GM10248 (cell line): ENCODE results near the gene BTBD2.

Experiments
- CTCF ChIA-PET: fragments of 300-600 bp; sonication (Branson Sonifier 250); formaldehyde crosslinking; extraction: SDS; loops from one replicate; lab custom pipeline; 2021; ENCODE audit warnings: antibody characterized with exemption; lab: Yijun Ruan, JAX
- POLR2A ChIA-PET: fragments of 350-650 bp; sonication (Branson Sonifier 250); formaldehyde crosslinking; extraction: SDS; loops from one replicate; lab custom pipeline; 2020; ENCODE audit warnings: antibody characterized with exemption; lab: Yijun Ruan, JAX
- DNase-seq: peaks from one replicate; pipeline ENCODE4 v3.0.0; 2012; ENCODE audit errors: extremely low spot score
- TF ChIP-seq, protein P1 (sequence below): IDR thresholded peaks from 2 replicates; pipeline ENCODE4 v1.5.1; 2012; ENCODE audit warnings: mild to moderate bottlenecking, low read depth; ENCODE audit errors: extremely low read depth, missing control alignments, control extremely low read depth

BTBD2 gene

DNA sequence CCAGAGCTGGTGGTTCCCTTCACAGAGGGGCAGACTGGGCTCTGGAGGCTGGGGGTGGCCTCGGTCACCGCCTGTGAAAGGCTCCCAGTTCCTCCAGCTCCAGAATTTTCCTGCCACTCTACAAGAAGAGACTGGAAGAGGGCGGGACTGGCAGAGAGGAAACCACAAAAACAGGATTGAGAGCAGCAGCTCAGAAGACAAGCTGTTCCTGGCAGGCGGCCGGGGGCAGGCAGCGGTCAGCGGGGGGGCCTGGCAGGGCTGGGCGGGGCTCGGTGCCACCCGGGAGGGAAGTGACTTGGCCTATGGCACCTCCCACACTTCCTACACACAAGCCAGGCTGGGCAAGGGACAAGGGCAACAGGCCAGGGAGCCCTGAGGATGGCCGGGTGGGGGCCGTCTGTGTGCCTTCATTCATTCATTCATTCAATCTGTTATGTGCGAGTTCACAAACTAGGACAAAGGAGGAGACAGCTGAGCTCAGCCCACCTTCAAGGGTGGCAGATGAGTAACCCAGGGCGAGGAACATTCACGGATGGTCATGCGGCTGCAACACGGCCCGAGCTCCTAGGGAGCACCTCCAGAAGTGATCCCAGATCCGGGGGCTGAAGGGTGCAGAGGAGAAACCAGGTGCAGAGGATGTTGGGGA, 16.9 kb upstream of the BTBD2 start:
- TF ChIP-seq, protein P1, sequence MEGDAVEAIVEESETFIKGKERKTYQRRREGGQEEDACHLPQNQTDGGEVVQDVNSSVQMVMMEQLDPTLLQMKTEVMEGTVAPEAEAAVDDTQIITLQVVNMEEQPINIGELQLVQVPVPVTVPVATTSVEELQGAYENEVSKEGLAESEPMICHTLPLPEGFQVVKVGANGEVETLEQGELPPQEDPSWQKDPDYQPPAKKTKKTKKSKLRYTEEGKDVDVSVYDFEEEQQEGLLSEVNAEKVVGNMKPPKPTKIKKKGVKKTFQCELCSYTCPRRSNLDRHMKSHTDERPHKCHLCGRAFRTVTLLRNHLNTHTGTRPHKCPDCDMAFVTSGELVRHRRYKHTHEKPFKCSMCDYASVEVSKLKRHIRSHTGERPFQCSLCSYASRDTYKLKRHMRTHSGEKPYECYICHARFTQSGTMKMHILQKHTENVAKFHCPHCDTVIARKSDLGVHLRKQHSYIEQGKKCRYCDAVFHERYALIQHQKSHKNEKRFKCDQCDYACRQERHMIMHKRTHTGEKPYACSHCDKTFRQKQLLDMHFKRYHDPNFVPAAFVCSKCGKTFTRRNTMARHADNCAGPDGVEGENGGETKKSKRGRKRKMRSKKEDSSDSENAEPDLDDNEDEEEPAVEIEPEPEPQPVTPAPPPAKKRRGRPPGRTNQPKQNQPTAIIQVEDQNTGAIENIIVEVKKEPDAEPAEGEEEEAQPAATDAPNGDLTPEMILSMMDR, result no peak
- ChIA-PET POLR2A (interaction anchor here (1.1 kb wide), 1 partner anchor 14 kb away, joined by 6 read pairs; no protein-coding TSS in a partner anchor), CTCF (interaction anchor here (1.1 to 3.6 kb wide), 3 partner anchors 9 to 12 kb away, joined by 3 to 13 read pairs (median 3); no protein-coding TSS in a partner anchor)
- no peak for DNase-seq

DNA sequence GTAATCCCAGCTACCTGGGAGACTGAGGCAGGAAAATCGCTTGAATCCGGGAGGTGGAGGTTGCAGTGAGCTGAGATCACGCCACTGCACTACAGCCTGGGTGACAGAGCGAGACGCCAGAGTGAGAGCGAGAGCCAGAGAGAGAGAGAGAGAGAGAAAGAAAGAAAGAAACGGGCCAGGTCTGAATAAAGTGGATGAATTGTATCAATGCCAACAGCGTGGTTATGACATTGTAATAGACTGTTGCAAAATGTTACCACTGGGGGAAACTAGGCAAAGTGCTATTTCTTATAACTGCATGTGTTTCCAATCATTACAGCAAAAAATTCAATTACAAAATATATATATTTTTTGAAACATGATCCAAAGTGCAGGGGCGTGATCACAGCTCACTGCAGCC, 11.8 kb upstream of the BTBD2 start:
- CTCF ChIA-PET, result interaction anchor here (5.9 kb wide), 1 partner anchor 8 kb away, joined by 33 read pairs; no protein-coding TSS in a partner anchor
- TF ChIP-seq, protein P1, result no peak
- POLR2A ChIA-PET, result no interaction called here
- no peak for DNase-seq

DNA sequence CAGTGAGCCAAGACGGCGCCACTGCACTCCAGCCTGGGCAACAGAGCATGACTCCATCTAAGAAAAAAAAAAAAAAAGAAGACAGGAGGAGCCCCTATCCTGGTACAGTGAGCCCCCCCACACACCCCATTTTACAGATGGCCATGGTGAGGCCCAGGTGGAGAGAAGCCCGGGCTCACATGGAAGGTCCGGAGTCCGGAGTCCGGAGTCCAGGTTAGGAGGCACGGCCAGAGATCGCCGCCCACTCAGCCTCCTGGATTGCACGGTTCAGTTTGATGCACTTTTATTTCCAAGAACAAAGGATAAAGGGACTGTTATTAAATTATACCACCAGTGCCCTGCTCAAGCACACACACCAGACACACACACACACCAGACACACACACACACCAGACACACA, 11.3 kb upstream of the BTBD2 start:
- DNase-seq, result no peak
- POLR2A ChIA-PET, result no interaction called here
- CTCF ChIA-PET, result interaction anchor here (5.9 kb wide), 1 partner anchor 7 kb away, joined by 33 read pairs; no protein-coding TSS in a partner anchor
- TF ChIP-seq, protein P1, result no peak

DNA sequence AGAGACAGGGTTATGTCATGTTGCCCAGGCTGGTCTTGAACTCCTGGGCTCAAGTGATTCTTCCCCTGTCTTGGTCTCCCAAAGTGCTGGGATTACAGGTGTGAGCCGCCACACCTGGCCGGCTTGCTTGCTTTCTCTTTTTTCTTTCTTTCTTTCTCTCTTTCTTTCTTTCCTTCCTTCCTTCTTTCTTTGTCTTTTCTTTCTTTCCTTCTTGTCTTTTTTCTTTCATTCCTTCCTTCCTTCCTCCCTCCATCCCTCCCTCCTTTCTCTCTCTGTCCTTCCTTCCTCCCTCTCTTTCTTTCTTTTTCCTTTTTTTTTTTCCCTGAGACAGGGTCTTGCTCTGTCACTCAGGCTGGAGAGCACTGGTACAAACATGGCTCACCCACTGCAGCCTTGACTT, 6.8 kb upstream of the BTBD2 start:
- TF ChIP-seq, protein P1, result no peak
- DNase-seq, result no peak
- ChIA-PET CTCF (interaction anchor here (1.0 to 1.3 kb wide), 2 partner anchors 10 to 13 kb away, joined by 3 read pairs; no protein-coding TSS in a partner anchor), POLR2A (no interaction called here)

DNA sequence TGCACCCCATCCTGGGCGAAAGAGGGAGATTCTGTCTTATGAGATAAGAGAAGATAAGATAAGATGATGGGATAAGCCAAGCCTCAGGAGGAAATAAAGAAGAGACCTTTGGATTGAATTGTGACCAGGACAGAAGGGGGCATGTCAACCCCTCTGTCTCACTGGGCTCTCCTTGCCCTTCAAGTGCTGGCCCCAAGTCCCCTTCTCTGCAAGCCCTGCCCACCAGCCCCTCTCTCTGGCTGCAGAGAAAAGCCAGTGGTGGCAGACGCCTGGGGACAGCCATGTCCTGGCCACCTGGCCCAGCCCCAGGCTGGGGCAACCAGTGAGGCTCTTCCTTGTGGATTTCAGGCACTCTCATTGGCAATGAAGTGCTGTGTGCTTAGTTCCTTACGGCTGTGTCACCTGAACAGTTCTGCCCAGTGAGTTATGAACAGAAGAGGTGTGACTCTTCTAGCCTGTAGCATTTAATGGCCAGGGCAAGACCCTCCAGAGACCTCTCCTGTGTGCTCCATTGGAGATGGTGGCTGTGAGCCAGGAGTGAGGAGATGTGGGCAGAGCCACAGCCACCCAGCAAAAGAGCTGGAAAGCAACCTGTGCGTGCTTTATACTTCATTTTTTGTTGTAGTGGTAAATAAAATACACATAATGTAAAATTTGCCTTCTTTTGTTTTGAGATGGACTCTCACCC, 6.1 kb upstream of the BTBD2 start:
- POLR2A ChIA-PET, result no interaction called here
- CTCF ChIA-PET, result interaction anchor here (1.6 to 3.5 kb wide), 3 partner anchors 8 to 63 kb away, joined by 3 to 33 read pairs (median 13); no protein-coding TSS in a partner anchor
- TF ChIP-seq, protein P1, result no peak
- no peak for DNase-seq

DNA sequence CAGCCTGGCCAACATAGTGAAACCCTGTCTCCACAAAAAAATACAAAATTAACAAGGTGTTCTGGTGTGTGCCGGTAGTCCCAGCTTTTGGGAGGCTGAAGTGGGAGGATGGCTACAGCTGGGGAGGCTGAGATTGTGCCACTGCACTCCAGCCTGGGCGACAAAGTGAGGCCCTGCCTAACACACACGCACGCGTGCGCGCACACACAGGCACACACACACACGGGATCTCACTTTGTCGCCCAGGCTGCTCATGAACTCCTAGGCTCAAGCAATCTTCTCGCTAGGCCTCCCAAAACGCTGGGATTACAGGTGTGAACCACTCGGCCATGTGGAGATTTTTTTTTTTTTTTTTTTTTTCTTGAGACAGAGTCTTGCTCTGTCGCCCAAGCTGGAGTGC, 3.2 kb upstream of the BTBD2 start:
- CTCF ChIA-PET, result interaction anchor here (1.2 to 3.5 kb wide), 9 partner anchors 10 to 137 kb away, joined by 3 to 33 read pairs (median 5); no protein-coding TSS in a partner anchor
- no peak for DNase-seq
- POLR2A ChIA-PET, result interaction anchor here (0.6 to 0.7 kb wide), 2 partner anchors 14 to 150 kb away, joined by 6 read pairs; no protein-coding TSS in a partner anchor
- TF ChIP-seq, protein P1, result no peak
